Measurements from ENCODE around the gene TH. TPM values are rescaled to one million over a fixed set of nuclear protein-coding genes. Genes with fewer than 3 reads are reported as not detected.

Gene TH
- 1 to 10 TPM in 1 of 3 donors, under 1 TPM in 2; 0.74 to 1.3 (median 0.97) TPM for polyA plus RNA-seq (ENCODE audit: insufficient read length in 3 of 3)

GRCh38 chr11:2171591-2172003 is at the start of gene TH:
Gene TH (minus strand): TSS chr11:2171815. CDS start chr11:2171786, 29 bp downstream.
- DNase-seq (ENCODE audit: low read depth in 3 of 3, low spot score in 2 of 3), result no peak

DNA sequence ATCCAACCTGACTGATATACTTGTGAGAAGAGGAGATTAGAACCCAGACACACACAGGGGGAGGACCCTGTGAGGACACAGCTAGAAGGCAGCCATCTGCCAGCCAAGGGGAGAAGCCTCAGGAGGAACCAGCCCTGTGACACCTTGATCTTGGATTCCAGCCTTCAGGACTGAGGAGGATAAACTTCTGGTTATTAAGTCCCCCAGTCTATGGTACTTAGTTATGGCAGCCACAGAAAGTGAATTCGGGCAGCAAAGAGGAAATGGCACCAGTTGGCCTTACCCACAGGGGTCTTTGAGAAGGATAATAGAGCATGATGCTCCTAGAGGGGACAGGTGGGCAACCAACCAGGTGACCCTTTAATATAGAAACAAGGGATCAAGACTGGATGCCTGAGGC is 49.4 kb upstream of the TH start:
- no peak for DNase-seq (ENCODE audit: low read depth in 3 of 3, low spot score in 2 of 3)

- no peak for DNase-seq (ENCODE audit: low read depth in 3 of 3, low spot score in 2 of 3)
Measured at GRCh38 chr11:2220173-2220771, 48.7 kb upstream of the TH start.

GRCh38 chr11:2219318-2220017 is 47.9 kb upstream of the TH start:
- no peak for DNase-seq (ENCODE audit: low read depth in 3 of 3, low spot score in 2 of 3)

- DNase-seq (ENCODE audit: low read depth in 3 of 3, low spot score in 2 of 3), result no peak
Measured at GRCh38 chr11:2218031-2218633, 46.5 kb upstream of the TH start.

- DNase-seq (ENCODE audit: low read depth in 3 of 3, low spot score in 2 of 3), result no peak
Measured at GRCh38 chr11:2217211-2218030, 45.8 kb upstream of the TH start.

- DNase-seq (ENCODE audit: low read depth in 3 of 3, low spot score in 2 of 3), result no peak
Measured at GRCh38 chr11:2216400-2217064, 44.9 kb upstream of the TH start.

DNA sequence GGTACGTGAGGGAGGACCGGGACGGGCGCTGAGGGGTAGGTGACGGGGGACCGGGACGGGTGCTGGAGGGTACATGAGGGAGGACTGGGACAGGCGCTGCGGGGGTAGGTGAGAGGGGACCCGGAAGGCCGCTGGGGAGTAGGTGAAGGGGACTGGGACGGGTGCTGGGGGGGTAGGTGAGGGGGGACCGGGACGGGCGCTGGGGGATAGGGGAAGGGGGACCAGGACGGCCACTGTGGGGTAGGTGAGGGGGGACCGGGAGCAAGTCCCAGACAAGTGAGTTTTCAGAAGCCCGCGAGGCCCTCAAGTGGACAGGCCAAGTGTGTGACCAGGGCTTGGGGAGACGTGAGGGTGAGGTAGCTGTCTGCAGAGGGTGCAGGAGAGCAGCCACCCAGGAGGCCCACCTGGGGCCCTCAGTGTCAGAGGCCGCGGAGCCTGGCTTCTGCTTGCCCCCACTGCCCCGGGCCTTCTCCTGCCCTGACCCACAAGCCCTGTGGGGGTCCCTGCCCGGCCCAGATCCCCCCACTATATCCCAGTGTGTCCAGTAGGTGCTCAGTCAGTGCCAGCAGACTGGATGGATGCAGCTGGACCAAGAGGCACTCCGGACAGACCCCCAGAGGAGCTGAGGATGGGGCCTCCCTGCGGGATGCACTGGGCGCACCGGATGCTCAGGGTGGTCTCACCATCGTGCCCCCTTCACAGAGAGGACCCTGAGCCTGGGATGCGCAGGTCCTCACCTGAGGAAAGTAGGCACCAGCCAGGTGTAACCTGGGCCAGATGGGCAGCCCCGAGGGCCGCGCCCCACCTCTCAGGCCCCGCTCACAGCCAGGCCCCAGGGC is 44.2 kb upstream of the TH start:
- DNase-seq (ENCODE audit: low read depth in 3 of 3, low spot score in 2 of 3), result no peak

GRCh38 chr11:2215230-2215560 is 43.6 kb upstream of the TH start:
- no peak for DNase-seq (ENCODE audit: low read depth in 3 of 3, low spot score in 2 of 3)

DNA sequence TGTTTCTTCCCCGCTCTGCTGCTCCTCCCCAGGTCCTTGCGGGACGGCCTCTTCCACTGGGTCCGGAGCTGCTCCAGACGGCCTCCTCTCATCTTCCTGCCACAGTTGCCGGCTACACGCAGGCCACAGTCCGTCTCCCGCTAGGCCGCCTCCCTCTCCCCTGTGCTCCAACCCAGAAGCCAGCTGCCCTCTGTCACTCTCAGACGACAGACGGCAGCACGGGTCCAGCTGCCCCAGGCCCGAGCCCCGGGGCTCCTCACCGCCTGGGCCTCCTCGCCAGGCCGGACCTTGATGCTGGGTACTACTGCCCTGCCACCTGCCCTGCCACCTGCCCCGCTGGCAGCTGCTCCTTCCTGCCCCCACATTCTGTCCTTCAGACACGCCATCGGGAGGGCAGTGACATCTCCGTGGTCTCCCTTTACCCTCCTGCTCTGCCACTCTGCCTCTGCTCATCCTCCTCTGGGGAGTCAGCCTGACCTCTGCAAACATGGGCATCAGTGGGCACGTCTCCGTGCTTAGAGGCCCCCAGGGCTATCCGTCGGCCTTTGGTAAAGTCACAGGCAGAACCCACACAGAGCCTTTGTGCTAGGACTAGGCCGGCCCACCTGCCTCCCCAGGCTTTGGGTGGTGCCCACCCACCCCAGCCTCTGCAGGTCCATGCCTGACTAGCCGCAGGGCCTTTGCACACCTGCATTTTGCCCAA is 43.1 kb upstream of the TH start:
- no peak for DNase-seq (ENCODE audit: low read depth in 3 of 3, low spot score in 2 of 3)

DNA sequence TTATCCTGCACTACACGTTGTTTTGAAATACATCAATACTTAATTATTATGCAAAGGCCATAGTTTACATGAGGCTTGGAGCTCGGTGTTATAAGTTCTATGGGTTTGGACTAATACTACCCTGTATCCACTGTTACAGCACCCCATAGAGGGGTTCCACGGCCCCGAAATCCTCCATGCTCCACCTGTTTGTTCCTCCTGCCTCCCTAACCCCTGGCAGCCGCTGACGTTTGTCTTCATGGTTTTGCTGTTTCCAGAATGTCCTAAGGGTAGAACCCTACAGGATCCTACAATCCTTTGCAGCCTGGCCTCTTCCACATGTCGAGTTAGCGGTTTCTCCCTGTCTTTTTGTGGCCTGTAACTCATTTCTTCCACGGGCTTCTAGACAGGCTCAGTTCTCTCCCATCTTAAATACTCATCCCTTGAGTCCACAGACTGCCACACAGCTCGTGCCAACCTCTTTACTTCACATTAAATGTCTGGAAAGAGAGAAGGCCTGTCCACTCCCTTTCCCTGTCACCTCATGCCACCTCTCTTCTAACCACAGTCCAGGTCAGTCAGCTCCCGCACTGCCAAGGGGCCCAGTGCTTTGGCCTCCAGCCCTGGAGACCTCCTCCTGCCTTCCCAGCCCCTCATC is 42.4 kb upstream of the TH start:
- DNase-seq (ENCODE audit: low read depth in 3 of 3, low spot score in 2 of 3), result no peak

DNA sequence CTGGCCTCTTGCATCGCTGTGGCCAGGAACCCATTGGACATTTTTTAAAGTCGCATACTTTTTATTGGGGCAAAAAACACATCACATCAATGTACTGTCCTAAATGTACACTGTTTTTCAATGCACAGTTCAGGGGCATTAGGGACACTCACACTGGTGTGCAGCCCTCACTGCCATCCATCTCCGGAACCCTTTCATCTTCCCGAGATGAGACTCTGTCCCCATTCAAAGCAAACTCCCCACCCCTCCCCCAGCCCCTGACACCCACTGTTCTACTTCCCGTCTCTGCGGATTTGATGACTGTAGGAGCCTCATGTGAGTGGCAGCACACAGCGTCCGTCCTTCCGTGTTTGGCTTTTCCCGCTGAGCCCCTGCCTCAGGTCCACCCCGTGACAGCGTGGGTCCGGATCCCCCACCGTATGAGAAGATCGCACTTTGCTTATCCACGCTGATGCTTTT is 41.8 kb upstream of the TH start:
- DNase-seq (ENCODE audit: low read depth in 3 of 3, low spot score in 2 of 3), result no peak

- DNase-seq (ENCODE audit: low read depth in 3 of 3, low spot score in 2 of 3), result no peak
Measured at GRCh38 chr11:2212411-2213251, 41.0 kb upstream of the TH start.

GRCh38 chr11:2211113-2211971 is 39.7 kb upstream of the TH start:
- DNase-seq (ENCODE audit: low read depth in 3 of 3, low spot score in 2 of 3), result no peak

- DNase-seq (ENCODE audit: low read depth in 3 of 3, low spot score in 2 of 3), result no peak
Measured at GRCh38 chr11:2210366-2211112, 38.9 kb upstream of the TH start.

- no peak for DNase-seq (ENCODE audit: low read depth in 3 of 3, low spot score in 2 of 3)
Measured at GRCh38 chr11:2209900-2210321, 38.3 kb upstream of the TH start.

All from right renal cortex interstitium (tissue), 3 donors.